ENCODE data around the gene C1orf141. TPM values are rescaled to one million over a fixed set of nuclear protein-coding genes. Genes with fewer than 3 reads are reported as not detected.

C1orf141 gene
- total and polyA plus RNA-seq, 2 of the 8 experiments (the other 6 are each of a cell fraction or from before 2014, with no cell fraction given) = not detected

GRCh38 chr1:67110352-67110751 is 24.4 kb downstream of the C1orf141 start:
- WGBS, 2 experiments (ENCODE audit: extremely low coverage in 1 of 2, insufficient coverage in 1 of 2, insufficient read length in 1 of 2, insufficient replicate concordance in 2 of 2, low coverage in 1 of 2, low lambda C conversion rate in 2 of 2, missing lambda C conversion rate in 1 of 2) = 0% methylated on average over 2 of the region's 2 CpGs; no CpG with 5 or more reads in 1 of the 2 experiments
- DNase-seq (ENCODE audit: low read depth in 1 of 2, low spot score in 2 of 2) (no peak), FAIRE-seq (no peak)
- no peak overlapping the region for H4K5ac ChIP-seq (ENCODE audit: insufficient read length, low read depth, low read length)
- no peaks in the 10 kb centered on the region for H4K20me1 ChIP-seq (replicated peaks in 1 of 2; ENCODE audit: control insufficient read depth in 1 of 2, insufficient read depth in 2 of 2, low read length in 2 of 2)
- H3K56ac ChIP-seq (replicated peaks; ENCODE audit: insufficient read length, low read depth, low read length) = no peak overlapping the region
- H2BK120ac ChIP-seq (replicated peaks; ENCODE audit: low read depth, low read length) = no peak overlapping the region
- H3K23me2 ChIP-seq (ENCODE audit: low read depth, low read length) = no peaks in the 10 kb centered on the region
- no peak overlapping the region for H2BK20ac ChIP-seq (ENCODE audit: low read length)
- H3K9ac ChIP-seq (replicated peaks in 1 of 4; ENCODE audit: extremely low read depth in 1 of 4, low read depth in 3 of 4, low read length in 3 of 4) = no peak overlapping the region
- H3K14ac ChIP-seq (ENCODE audit: insufficient read length) = no peak overlapping the region
- ChIA-PET POLR2A (ENCODE audit: partially characterized antibody) (no interaction called here), CTCF (ENCODE audit: partially characterized antibody) (interaction anchor here (0.7 kb wide), 1 partner anchor 103 kb away, joined by 4 read pairs; no protein-coding TSS in a partner anchor)
- no peak overlapping the region for H2BK5ac ChIP-seq (ENCODE audit: low read depth, low read length)
- no peak overlapping the region for H2BK15ac ChIP-seq (ENCODE audit: low read length)
- no peak overlapping the region for H3K4me2 ChIP-seq (ENCODE audit: insufficient read depth in 1 of 2, low read depth in 2 of 2, low read length in 2 of 2)
- no peak overlapping the region for H4K8ac ChIP-seq (ENCODE audit: extremely low read depth, insufficient read depth, low read length)
- no peak overlapping the region for H4K91ac ChIP-seq (replicated peaks; ENCODE audit: insufficient read length, low read length)
- H3K18ac ChIP-seq (ENCODE audit: extremely low read depth, low read length) = no peak overlapping the region
- no peak overlapping the region for H2BK12ac ChIP-seq (ENCODE audit: low read depth, low read length)
- H3K27ac ChIP-seq (ENCODE audit: low read depth, low read length) = no peak overlapping the region
- no peaks in the 10 kb centered on the region for H3K9me3 ChIP-seq (ENCODE audit: insufficient read depth in 2 of 2, low read depth in 1 of 2, low read length in 1 of 2)
- no peaks in the 10 kb centered on the region for H3K79me1 ChIP-seq (ENCODE audit: low read depth, low read length)
- no peaks in the 10 kb centered on the region for H3K36me3 ChIP-seq (ENCODE audit: control insufficient read depth in 2 of 4, insufficient read depth in 4 of 4, low read length in 3 of 4)
- H3K27me3 ChIP-seq (replicated peaks in 1 of 4; ENCODE audit: control insufficient read depth in 3 of 4, extremely low read depth in 1 of 4, insufficient read depth in 3 of 4, low read length in 3 of 4) = no peaks in the 10 kb centered on the region
- H3K4me3 ChIP-seq (ENCODE audit: extremely low read depth in 1 of 4, insufficient read depth in 2 of 4, low read depth in 3 of 4, low read length in 4 of 4) = no peak overlapping the region
- no peaks in the 10 kb centered on the region for H3K4me1 ChIP-seq (replicated peaks in 1 of 4; ENCODE audit: control insufficient read depth in 3 of 4, insufficient read depth in 4 of 4, low read length in 3 of 4)
- TF ChIP-seq CBX8 (IDR thresholded peaks at IDR 0.05; ENCODE audit: borderline replicate concordance, low read depth, low read length) (no peak), CBX5 (IDR thresholded peaks at IDR 0.05; ENCODE audit: low read depth, low read length) (no peak), ATF2 (IDR thresholded peaks at IDR 0.05; ENCODE audit: low read length) (no peak), GABPA (IDR thresholded peaks at IDR 0.05; ENCODE audit: borderline replicate concordance, insufficient read depth, low read length) (no peak), SP1 (IDR thresholded peaks at IDR 0.05; ENCODE audit: low read depth, low read length) (no peak), CREB1 (IDR thresholded peaks at IDR 0.05) (no peak), NRF1 (IDR thresholded peaks at IDR 0.05; ENCODE audit: low read depth, low read length) (no peak), POLR2A (IDR thresholded peaks at IDR 0.05; ENCODE audit: control extremely low read depth in 1 of 2, low read depth in 2 of 2, low read length in 2 of 2) (no peak), NANOG (IDR thresholded peaks at IDR 0.05; ENCODE audit: insufficient read depth, low read depth, low read length, poor library complexity, severe bottlenecking) (no peak), CHD2 (IDR thresholded peaks at IDR 0.05; ENCODE audit: low read length) (no peak), RNF2 (IDR thresholded peaks at IDR 0.05; ENCODE audit: borderline replicate concordance, low read depth, low read length, missing control alignments, poor library complexity, severe bottlenecking) (no peak), TEAD4 (IDR thresholded peaks at IDR 0.05; ENCODE audit: low read depth, low read length) (no peak)
- no peak overlapping the region for H3K4ac ChIP-seq (replicated peaks; ENCODE audit: insufficient read length, low read depth, low read length)
- no peak overlapping the region for H2AK5ac ChIP-seq (ENCODE audit: low read depth, low read length)
- H3K23ac ChIP-seq (ENCODE audit: insufficient read length) = no peak overlapping the region
- no peak overlapping the region for H2AFZ ChIP-seq (ENCODE audit: low read length)
- no peaks in the 10 kb centered on the region for H3K79me2 ChIP-seq (ENCODE audit: control insufficient read depth in 1 of 2, insufficient read depth in 2 of 2, low read length in 2 of 2)

All from H1 (cell line).